Midbrain (tissue), 1 donor: Measurements from ENCODE around the gene AGPAT4.
"Not testable (repeated sequence)": the region's sequence is repeated elsewhere in the genome, so short reads cannot be mapped to it uniquely, and the experiment has no call there.

Experiments used
- DNase-seq: peaks from one replicate; lab custom pipeline; 2025; lab: John Stamatoyannopoulos, UW

AGPAT4 gene

GRCh38 chr6:161227004-161227960, 46.6 kb downstream of the AGPAT4 start:
- no peak for DNase-seq

- no peak for DNase-seq
Measured at GRCh38 chr6:161226009-161226964, 47.6 kb downstream of the AGPAT4 start.

- no peak for DNase-seq
Measured at GRCh38 chr6:161225681-161226008, 48.2 kb downstream of the AGPAT4 start.

GRCh38 chr6:161224951-161225680, 48.7 kb downstream of the AGPAT4 start:
- DNase-seq, result not testable (repeated sequence)

- DNase-seq, result no peak
Measured at GRCh38 chr6:161223646-161224045, 50.2 kb downstream of the AGPAT4 start.

- DNase-seq, result no peak
Measured at GRCh38 chr6:161222706-161223234, 51.1 kb downstream of the AGPAT4 start.

DNA sequence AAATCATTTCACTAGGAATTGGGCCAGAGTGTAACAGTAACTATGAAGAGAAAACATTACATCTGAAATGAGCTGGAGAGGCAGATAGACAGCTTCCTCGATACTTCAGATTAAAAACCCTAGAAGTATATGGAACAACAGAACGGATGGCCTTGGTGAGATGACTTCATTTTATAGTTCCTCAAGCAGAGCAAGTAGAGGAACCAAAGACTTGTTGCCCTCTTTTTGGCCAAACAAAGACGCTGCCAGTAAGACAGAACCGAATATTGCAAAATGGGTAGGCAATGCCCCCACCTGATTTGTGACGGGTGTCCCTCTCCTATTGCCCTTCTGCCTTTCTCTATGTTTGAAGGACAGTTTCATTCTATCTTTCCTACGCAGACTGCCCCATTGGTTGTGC, 53.5 kb downstream of the AGPAT4 start:
- DNase-seq, result no peak

- DNase-seq, result no peak
Measured at GRCh38 chr6:161219680-161220079, 54.2 kb downstream of the AGPAT4 start.

GRCh38 chr6:161218222-161218621, 55.6 kb downstream of the AGPAT4 start:
- DNase-seq, result no peak

DNA sequence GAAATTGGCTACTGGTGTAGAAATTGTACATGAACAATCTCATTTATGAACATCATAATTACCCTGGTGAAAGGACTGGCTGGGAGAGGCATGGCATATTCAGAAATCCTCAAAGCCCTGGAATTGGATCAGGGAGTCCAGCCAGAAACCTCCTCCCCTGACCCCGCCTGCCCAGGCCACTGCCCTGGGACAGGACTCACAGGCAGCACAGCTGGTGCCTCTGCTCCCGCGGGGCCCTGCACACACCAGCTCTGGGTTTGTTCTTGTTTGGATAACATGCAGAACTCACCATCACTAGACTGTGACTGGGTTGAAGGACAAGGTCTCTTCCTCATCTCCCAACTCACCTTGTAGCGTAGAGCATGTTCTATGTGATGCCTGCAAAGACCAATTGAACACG, 56.2 kb downstream of the AGPAT4 start:
- no peak for DNase-seq

- DNase-seq, result no peak
Measured at GRCh38 chr6:161216616-161217205, 57.1 kb downstream of the AGPAT4 start.

GRCh38 chr6:161215876-161216615, 57.8 kb downstream of the AGPAT4 start:
- DNase-seq, result no peak

DNA sequence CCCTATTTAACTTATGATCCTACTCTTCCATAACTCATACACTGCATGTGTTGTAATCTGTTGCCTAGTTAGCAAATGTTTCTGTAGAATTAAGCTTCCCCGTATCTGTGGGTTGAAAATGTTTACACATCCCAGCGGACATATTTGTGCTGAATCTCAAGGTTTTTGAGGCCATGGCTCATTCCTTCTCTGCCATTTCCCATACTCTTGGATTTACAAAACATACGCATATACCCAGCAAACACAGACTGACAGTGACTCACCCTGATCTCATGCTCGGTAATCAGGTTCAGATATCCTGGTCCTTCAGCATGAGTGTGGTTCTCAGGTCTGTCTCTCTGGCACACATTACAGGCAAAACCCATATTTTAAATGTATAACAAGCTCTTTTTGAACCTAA, 58.7 kb downstream of the AGPAT4 start:
- DNase-seq, result no peak

GRCh38 chr6:161214722-161215121, 59.1 kb downstream of the AGPAT4 start:
- DNase-seq, result no peak

DNA sequence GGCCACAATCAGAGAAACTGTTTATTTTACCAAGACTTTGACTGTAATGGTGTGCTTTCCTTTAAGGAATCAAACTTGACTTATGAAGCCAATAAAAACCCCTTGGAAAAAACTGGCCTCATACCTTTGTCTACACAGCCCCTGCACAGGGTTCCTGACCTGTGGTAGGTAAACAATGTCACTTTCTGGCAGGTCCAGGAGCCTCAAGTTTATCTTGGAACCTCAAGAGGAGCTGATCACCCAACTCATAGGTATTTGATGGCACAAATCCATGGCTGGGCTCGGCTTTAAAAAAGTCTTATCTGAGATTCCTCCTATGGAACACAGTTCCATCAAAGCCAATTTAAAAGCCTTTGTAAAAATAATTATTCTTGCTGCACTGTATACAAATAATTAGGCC, 61.0 kb downstream of the AGPAT4 start:
- no peak for DNase-seq

- no peak for DNase-seq
Measured at GRCh38 chr6:161211380-161212035, 62.4 kb downstream of the AGPAT4 start.

- no peak for DNase-seq
Measured at GRCh38 chr6:161210857-161211256, 63.0 kb downstream of the AGPAT4 start.

DNA sequence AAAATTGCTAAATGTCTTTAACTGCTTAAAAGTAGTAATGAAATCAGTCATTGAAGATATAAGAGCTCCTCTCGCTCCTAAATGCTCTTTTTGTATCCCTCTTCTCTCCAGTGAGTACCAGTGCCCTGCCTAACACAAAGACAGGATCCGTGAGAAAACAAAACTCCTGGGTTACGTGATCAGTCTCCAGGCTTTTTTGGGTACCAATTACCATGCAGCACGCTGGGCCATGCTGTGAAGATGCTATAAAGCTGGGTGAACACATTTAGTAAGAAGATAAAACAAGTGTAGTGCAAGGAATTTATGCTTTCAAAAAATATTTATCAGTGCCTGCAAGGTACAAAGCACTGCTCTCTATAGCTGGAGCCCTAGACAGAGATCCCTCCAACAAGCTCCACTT, 66.7 kb downstream of the AGPAT4 start:
- DNase-seq, result no peak

DNA sequence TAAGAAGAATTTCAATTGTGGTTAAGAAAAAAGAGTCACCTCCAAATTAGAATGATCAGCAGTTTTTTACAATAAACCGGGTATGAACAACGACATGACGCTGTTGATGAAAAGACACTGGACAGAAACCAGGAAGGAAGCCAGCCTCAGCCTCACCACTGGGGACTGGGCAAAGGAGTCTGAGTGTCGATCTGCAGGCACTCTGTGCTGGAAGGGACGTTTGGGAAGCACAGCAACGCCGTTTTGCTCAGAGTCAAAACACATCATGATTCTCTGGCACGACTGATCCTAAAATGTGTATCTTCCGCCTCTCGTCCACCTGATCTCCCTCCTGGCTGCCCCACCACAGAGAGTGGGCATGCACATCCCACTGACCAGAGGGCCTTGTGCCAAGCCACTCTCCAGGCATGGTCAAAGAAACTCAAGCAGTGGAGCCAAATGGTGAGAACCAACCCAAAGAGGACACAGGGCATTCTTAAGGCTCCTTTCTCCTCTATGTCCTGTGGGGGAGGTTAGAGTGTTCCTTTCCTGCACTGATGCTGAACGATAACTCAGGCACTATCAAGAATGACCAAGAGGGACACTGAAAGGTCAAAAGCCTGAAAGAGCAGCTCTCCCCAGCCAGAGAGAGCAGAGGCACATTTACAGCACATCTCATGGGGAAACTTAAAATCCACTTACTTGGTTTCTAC, 68.8 kb downstream of the AGPAT4 start:
- no peak for DNase-seq
